Activated CD8-positive, alpha-beta memory T cell treated with anti-CD3 and anti-CD28 coated beads, Interleukin-2, amount 10 ng/mL, durations not matched to agents 7 days and 5 days (primary cell): ENCODE data around the gene TRRAP. TPM values are rescaled to one million over a fixed set of nuclear protein-coding genes. Genes with fewer than 3 reads are reported as not detected.

Experiments
- ATAC-seq: fragments of 150-1000 bp; cut with Tn5 transposase; one replicate; pipeline ENCODE4 v1.10.0; 2021; ENCODE audit warnings: moderate library complexity
- CTCF ChIA-PET: fragments of 350-600 bp; sonication (Branson Sonifier 250); formaldehyde crosslinking; loops from one replicate; lab custom pipeline; 2021; ENCODE audit warnings: antibody characterized with exemption; lab: Charles Lee
- DNase-seq: peaks from one replicate; pipeline ENCODE4 v3.0.0-alpha.2; 2020
- H3K27ac Mint-ChIP-seq: one replicate; pipeline ENCODE4 v1.8.0; 2021; ENCODE audit warnings: mild to moderate bottlenecking, mixed read lengths
- H3K27me3 Mint-ChIP-seq: one replicate; pipeline ENCODE4 v1.8.0; 2021; ENCODE audit warnings: mixed read lengths
- H3K36me3 Mint-ChIP-seq: one replicate; pipeline ENCODE4 v1.8.0; 2021; ENCODE audit warnings: mild to moderate bottlenecking, mixed read lengths
- H3K4me1 Mint-ChIP-seq: one replicate; pipeline ENCODE4 v1.8.0; 2021; ENCODE audit warnings: mixed read lengths
- H3K4me3 Mint-ChIP-seq: one replicate; pipeline ENCODE4 v1.8.0; 2021; ENCODE audit warnings: mild to moderate bottlenecking, moderate library complexity, mixed read lengths
- H3K9me3 Mint-ChIP-seq: one replicate; pipeline ENCODE4 v1.8.0; 2022; ENCODE audit warnings: low read depth, mixed read lengths
- total RNA-seq, 2 experiments: library from RNA; stranded (reverse); gene quantifications; one replicate each; pipeline ENCODE4 v1.2.3, GENCODE V29; 2021

The TRRAP gene
- total RNA-seq, 2 experiments from 2014 or later: 56.2 to 56.8 TPM

DNA sequence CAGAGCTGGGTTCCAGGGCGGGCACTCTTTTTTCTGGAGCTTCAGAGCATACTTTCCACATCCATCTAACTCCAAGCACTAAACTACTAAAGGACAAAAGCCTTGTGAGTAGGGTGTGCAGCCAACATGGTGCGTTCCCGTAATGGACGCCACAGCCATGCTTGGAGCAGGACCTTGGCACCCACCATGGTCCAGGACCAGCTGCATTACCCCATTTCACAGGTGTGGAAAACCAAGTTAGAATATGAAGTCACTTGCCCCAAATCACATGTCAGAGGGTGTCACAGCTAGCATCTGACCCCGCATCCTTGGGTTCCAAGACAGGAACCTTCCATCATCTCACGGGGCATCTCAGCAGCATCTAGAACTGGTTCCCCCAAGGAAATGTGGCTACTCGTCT is 153.2 kb downstream of the TRRAP start:
- H3K27ac Mint-ChIP-seq: no peak overlapping the region
- DNase-seq: no peak
- no peak for ATAC-seq
- no peaks in the 10 kb centered on the region for H3K27me3 Mint-ChIP-seq
- no peak overlapping the region for H3K4me3 Mint-ChIP-seq
- H3K36me3 Mint-ChIP-seq: peaks cover 20% of the 10 kb centered on the region
- no peaks in the 10 kb centered on the region for H3K4me1 Mint-ChIP-seq
- H3K9me3 Mint-ChIP-seq: no peaks in the 10 kb centered on the region
- CTCF ChIA-PET: interaction anchor here (1.1 to 1.2 kb wide), 2 partner anchors 280 to 282 kb away, joined by 3 to 4 read pairs; no protein-coding TSS in a partner anchor

DNA sequence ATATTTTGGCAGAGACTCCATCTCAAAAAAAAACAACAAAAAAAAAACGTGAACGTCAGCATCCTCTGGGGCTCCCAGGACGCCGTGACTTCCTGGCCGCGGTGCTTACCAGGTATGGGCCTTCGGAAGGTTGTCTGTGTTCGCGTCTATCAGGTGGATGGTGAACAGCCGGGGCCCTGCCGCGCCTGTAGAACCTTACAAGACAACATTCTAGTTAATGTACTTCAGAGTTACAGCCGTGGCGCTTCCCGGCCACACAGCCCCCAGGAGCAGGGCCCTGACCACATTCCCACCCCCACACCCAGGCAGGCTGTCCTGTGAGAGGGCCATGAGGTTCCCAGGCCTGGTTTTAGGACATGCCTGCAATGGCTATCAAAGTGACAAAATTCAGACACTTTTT is 154.6 kb downstream of the TRRAP start:
- no peak for DNase-seq
- Mint-ChIP-seq H3K36me3 (peaks cover 24% of the 10 kb centered on the region), H3K4me3 (no peak overlapping the region), H3K27me3 (no peaks in the 10 kb centered on the region), H3K27ac (no peak overlapping the region), H3K4me1 (no peaks in the 10 kb centered on the region), H3K9me3 (no peaks in the 10 kb centered on the region)
- ATAC-seq: no peak
- CTCF ChIA-PET: no interaction called here

DNA sequence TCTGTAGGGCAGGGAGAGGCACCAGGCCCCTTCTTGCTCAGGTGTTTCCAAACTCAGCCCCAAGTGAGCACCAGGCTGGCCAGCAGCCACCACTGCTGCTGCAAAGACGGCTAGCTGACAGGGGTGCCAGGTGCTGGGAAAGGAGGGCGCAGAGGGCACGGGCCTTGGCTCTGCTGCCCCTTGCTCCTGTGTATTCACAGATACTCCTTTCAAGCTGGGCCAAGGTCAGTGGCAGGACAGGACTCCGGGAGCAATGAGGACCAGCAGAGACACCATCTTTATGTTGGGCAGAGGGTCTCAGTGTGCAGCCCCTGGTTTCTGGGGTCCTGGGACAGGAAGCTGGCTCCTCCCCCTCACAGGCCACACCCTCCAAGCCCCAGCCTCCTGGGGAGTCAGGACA is 155.4 kb downstream of the TRRAP start:
- no peak for ATAC-seq
- no peaks in the 10 kb centered on the region for H3K9me3 Mint-ChIP-seq
- no peaks in the 10 kb centered on the region for H3K4me1 Mint-ChIP-seq
- no peak overlapping the region for H3K4me3 Mint-ChIP-seq
- no peaks in the 10 kb centered on the region for H3K27me3 Mint-ChIP-seq
- H3K36me3 Mint-ChIP-seq: peaks cover 27% of the 10 kb centered on the region
- no peak for DNase-seq
- CTCF ChIA-PET: no interaction called here
- no peak overlapping the region for H3K27ac Mint-ChIP-seq

DNA sequence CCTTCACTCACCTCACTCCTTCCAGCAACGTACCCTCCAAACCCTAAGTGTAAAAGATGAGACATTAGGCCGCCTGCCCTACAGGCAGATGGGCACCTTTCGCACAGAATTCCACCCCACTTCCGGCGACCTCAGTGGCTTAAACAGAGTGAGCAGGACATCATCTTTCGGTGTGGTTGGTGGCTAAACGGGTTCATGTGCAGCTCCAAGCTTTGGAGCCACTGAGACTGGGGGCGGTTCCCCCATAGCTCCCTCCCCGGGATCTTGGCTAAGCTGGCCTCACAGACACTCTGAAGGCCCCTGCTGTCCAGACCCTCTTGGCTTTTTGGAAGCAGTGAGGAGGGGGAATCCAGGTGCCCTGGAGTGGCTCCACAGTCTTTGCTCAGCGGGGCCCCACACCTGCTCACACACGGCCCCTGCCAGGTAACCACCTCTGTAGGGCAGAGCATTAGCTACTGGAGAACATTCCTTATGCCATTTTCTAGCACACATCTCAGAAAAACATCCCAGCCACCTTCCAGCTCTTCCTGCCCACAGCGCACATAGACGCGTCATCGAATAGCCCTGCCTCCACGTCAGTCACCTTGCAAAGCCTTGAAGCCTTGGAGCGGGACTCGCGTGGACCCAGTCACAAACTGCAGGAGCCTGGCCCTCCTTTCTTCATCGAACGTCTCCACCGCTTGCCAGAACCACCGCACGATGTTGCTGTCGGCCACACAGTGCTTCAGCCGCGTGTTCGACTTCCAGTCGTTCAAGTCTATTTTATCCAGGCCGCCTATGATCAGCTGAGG is 156.8 kb downstream of the TRRAP start:
- Mint-ChIP-seq H3K9me3 (no peaks in the 10 kb centered on the region), H3K27ac (no peak overlapping the region), H3K4me3 (no peak overlapping the region), H3K36me3 (peaks cover 31% of the 10 kb centered on the region), H3K4me1 (no peaks in the 10 kb centered on the region), H3K27me3 (no peaks in the 10 kb centered on the region)
- DNase-seq (peak; percentile 35), ATAC-seq (no peak)
- CTCF ChIA-PET: interaction anchor here (1.6 to 4.2 kb wide), 2 partner anchors 10 to 279 kb away, joined by 4 to 25 read pairs; no protein-coding TSS in a partner anchor

DNA sequence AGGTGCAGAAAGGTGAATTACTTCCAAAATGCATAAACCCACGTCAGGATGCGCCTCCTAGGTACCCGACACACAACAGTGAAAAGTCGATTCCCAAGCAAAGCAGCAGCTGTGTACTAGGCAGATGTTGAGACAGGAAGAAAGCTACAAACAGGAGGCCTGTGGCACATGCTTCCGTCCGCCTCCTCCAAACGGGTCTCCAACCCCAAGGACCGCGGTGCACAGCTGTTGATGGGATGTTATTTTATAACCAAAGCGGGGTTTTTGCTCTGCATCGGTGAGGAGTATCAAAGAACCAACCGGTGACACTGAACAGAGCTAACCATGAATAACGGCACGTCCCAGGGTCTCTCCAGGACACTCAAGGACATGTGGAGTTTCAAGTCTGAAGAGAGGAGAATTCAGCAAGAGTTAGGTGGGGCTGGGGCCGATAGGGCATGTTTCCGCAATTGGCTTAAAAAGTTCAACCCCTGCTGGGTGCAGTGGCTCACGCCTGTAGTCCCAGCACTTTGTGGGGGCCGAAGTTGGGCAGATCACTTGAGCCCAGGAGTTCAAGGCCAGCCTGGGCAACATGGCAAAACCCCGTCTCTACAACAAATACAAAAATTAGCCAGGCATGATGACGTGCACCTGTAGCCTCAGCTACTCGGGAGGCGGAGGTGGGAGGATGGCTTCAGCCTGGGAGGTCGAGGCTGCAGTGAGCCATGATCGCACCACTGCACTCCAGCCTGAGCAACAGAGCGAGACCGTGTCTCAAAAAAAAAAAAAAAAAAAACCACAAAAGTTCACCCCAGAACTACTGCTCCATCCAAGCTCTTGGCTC is 157.6 kb downstream of the TRRAP start:
- no peaks in the 10 kb centered on the region for H3K9me3 Mint-ChIP-seq
- H3K4me1 Mint-ChIP-seq: no peaks in the 10 kb centered on the region
- CTCF ChIA-PET: interaction anchor here (1.6 to 4.2 kb wide), 2 partner anchors 11 to 278 kb away, joined by 4 to 25 read pairs; no protein-coding TSS in a partner anchor
- H3K27ac Mint-ChIP-seq: no peak overlapping the region
- H3K36me3 Mint-ChIP-seq: peaks cover 37% of the 10 kb centered on the region
- ATAC-seq (no peak), DNase-seq (no peak)
- H3K4me3 Mint-ChIP-seq: no peak overlapping the region
- no peaks in the 10 kb centered on the region for H3K27me3 Mint-ChIP-seq

DNA sequence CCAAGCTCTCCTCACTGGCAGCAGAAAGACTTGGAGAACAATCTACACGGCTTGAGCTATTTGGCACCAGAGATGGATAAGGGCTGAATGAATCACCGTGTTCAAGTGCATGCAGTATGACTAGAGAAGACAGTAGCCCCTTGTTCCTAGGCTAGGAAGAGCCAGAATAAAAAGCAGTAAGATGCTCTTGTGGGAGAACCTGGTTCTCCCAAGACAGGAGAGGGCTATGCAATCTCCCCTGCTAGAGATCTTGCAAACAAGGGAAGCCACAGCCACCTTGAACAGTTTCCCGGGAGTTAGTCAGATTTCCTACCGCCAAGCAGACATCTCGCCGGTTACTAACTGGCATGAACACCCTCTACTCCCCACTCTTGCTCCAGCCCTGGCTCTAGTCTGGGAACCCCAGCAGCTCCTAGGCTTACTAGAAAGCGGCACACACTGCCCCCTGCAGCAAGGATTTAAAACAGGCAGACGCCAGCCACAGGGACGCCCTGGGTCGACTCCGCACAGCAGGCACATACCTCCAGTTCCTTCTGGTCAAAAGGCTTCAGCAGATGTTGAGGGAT is 158.3 kb downstream of the TRRAP start:
- DNase-seq (no peak), ATAC-seq (no peak)
- H3K4me3 Mint-ChIP-seq: no peak overlapping the region
- no peaks in the 10 kb centered on the region for H3K4me1 Mint-ChIP-seq
- no peaks in the 10 kb centered on the region for H3K9me3 Mint-ChIP-seq
- no peaks in the 10 kb centered on the region for H3K27me3 Mint-ChIP-seq
- no peak overlapping the region for H3K27ac Mint-ChIP-seq
- H3K36me3 Mint-ChIP-seq: peaks cover 40% of the 10 kb centered on the region
- CTCF ChIA-PET: interaction anchor here (0.9 to 4.2 kb wide), 2 partner anchors 274 to 277 kb away, joined by 4 to 25 read pairs; no protein-coding TSS in a partner anchor

- ATAC-seq: no peak
- H3K4me1 Mint-ChIP-seq: no peaks in the 10 kb centered on the region
- no peaks in the 10 kb centered on the region for H3K27me3 Mint-ChIP-seq
- H3K4me3 Mint-ChIP-seq: no peak overlapping the region
- peaks cover 43% of the 10 kb centered on the region for H3K36me3 Mint-ChIP-seq
- DNase-seq: no peak
- CTCF ChIA-PET: interaction anchor here (0.9 to 4.2 kb wide), 2 partner anchors 273 to 277 kb away, joined by 4 to 25 read pairs; no protein-coding TSS in a partner anchor
- H3K27ac Mint-ChIP-seq: no peak overlapping the region
- H3K9me3 Mint-ChIP-seq: no peaks in the 10 kb centered on the region
Measured at GRCh38 chr7:99037327-99037940, 159.1 kb downstream of the TRRAP start.

GRCh38 chr7:99038086-99038855 is 159.9 kb downstream of the TRRAP start:
- no peaks in the 10 kb centered on the region for H3K9me3 Mint-ChIP-seq
- no peak for DNase-seq
- peaks cover 42% of the 10 kb centered on the region for H3K36me3 Mint-ChIP-seq
- no peaks in the 10 kb centered on the region for H3K4me1 Mint-ChIP-seq
- CTCF ChIA-PET: interaction anchor here (1.0 to 4.2 kb wide), 4 partner anchors 8 to 287 kb away, joined by 3 to 25 read pairs (median 6); partner anchors contain the start of gene ARPC1A
- no peak for ATAC-seq
- H3K4me3 Mint-ChIP-seq: no peak overlapping the region
- H3K27ac Mint-ChIP-seq: no peak overlapping the region
- no peaks in the 10 kb centered on the region for H3K27me3 Mint-ChIP-seq

- peaks cover 45% of the 10 kb centered on the region for H3K36me3 Mint-ChIP-seq
Measured at GRCh38 chr7:99039384-99039891, 161.1 kb downstream of the TRRAP start.

GRCh38 chr7:99040104-99040958 is 162.0 kb downstream of the TRRAP start:
- Mint-ChIP-seq H3K27me3 (no peaks in the 10 kb centered on the region), H3K4me3 (no peak overlapping the region), H3K36me3 (peaks cover 41% of the 10 kb centered on the region), H3K4me1 (no peaks in the 10 kb centered on the region), H3K27ac (no peak overlapping the region), H3K9me3 (no peaks in the 10 kb centered on the region)
- peak; percentile 70 for ATAC-seq
- peak; percentile 68 for DNase-seq
- CTCF ChIA-PET: interaction anchor here (0.9 to 3.0 kb wide), 10 partner anchors 10 to 308 kb away, joined by 3 to 14 read pairs (median 4); partner anchors contain the start of genes ARPC1A and SMURF1

More at GRCh38 chr7:99039384-99039891, 161.1 kb downstream of the TRRAP start:
- CTCF ChIA-PET: interaction anchor here (0.8 to 4.2 kb wide), 6 partner anchors 9 to 286 kb away, joined by 3 to 25 read pairs (median 4); partner anchors contain the start of genes ARPC1A and SMURF1
- no peak overlapping the region for H3K27ac Mint-ChIP-seq
- no peak overlapping the region for H3K4me3 Mint-ChIP-seq
- DNase-seq (no peak), ATAC-seq (no peak)
- H3K27me3 Mint-ChIP-seq: no peaks in the 10 kb centered on the region
- H3K9me3 Mint-ChIP-seq: no peaks in the 10 kb centered on the region
- H3K4me1 Mint-ChIP-seq: no peaks in the 10 kb centered on the region

DNA sequence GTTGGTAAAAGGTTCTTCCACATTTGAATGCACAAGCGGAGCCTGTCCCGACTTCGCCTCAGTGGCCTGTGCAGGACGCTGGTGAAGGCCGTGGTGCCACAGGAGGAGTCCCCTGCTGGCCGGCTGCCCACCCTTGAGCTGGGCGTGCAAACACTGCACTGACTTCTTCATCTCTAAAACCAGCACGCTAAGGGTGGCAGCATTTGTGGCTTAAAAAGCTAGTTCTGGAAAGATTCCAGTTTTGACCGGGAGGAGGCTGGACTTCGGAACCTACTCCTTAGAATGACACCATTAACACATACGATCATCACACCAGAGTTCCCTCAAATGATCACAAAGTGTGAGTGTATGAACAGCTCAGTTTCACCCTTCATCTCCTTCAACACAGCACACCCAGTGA is 163.2 kb downstream of the TRRAP start:
- ATAC-seq (no peak), DNase-seq (no peak)
- no peak overlapping the region for H3K27ac Mint-ChIP-seq
- no peaks in the 10 kb centered on the region for H3K9me3 Mint-ChIP-seq
- CTCF ChIA-PET: interaction anchor here (0.6 to 3.0 kb wide), 4 partner anchors 9 to 328 kb away, joined by 3 to 14 read pairs (median 4); no protein-coding TSS in a partner anchor
- H3K4me1 Mint-ChIP-seq: no peaks in the 10 kb centered on the region
- no peak overlapping the region for H3K4me3 Mint-ChIP-seq
- no peaks in the 10 kb centered on the region for H3K27me3 Mint-ChIP-seq
- H3K36me3 Mint-ChIP-seq: peaks cover 40% of the 10 kb centered on the region
